GM12878 (cell line): ENCODE data around the gene PIWIL1. TPM values are rescaled to one million over a fixed set of nuclear protein-coding genes. Genes with fewer than 3 reads are reported as not detected.

ENCODE experiments used
- ATAC-seq: fragments of 200-7000 bp; cut with Tn5 transposase; 3 replicates; pipeline ENCODE4 v1.9.1; 2020; ENCODE audit warnings: mild to moderate bottlenecking, moderate library complexity
- BruUV-seq: library from RNA; stranded (reverse); fragments of 400-500 nt; replicated peaks from 2 replicates; lab custom pipeline; 2021; lab: Mats Ljungman, UMichigan
- CTCF ChIA-PET: fragments of 300-600 bp; sonication (Branson Sonifier 250); formaldehyde crosslinking; extraction: SDS; loops from one replicate; lab custom pipeline; 2021; ENCODE audit warnings: inconsistent platforms; lab: Yijun Ruan, JAX
- POLR2A ChIA-PET: fragments of 350-600 bp; formaldehyde crosslinking; extraction: SDS; loops from one replicate; lab custom pipeline; 2021; ENCODE audit warnings: inconsistent platforms; lab: Charles Lee
- RAD21 ChIA-PET: fragments of 300-600 bp; sonication (Branson Sonifier 250); formaldehyde crosslinking; loops from one replicate; lab custom pipeline; 2023; ENCODE audit warnings: antibody characterized with exemption; ENCODE audit not compliant: unreplicated experiment; lab: Charles Lee
- SMC1A ChIA-PET: fragments of 300-600 bp; sonication (Branson Sonifier 250); formaldehyde crosslinking; loops from one replicate; lab custom pipeline; 2023; ENCODE audit not compliant: unreplicated experiment, uncharacterized antibody; lab: Charles Lee
- DNase-seq: peaks from one replicate; pipeline ENCODE4 v3.0.0-alpha.2; 2011; ENCODE audit warnings: low read depth, low spot score
- FAIRE-seq: peaks from 3 replicates; lab custom pipeline; 2011; peaks lifted over from hg19 to GRCh38; lab: Jason Lieb, UNC
- H2AFZ ChIP-seq: 2 replicates; pipeline ENCODE4 v1.6.0; 2011; ENCODE audit warnings: low read depth, low read length, control low read depth; ENCODE audit not compliant: control insufficient read depth
- H3K27ac ChIP-seq: 2 replicates; pipeline ENCODE4 v1.5.1; 2011; ENCODE audit warnings: control low read depth; ENCODE audit not compliant: control insufficient read depth, insufficient read depth
- H3K27me3 ChIP-seq, 2 experiments: replicated peaks in 1 of 2; 2 replicates each; pipeline versions ENCODE4 v1.6.0 to v1.6.1; 2011; ENCODE audit warnings: low read length in 1 of 2; ENCODE audit not compliant: control insufficient read depth in 2 of 2, insufficient read depth in 2 of 2
- H3K36me3 ChIP-seq, 2 experiments: 2 replicates each; pipeline ENCODE4 v1.5.1; 2011; ENCODE audit warnings: low read length in 1 of 2; ENCODE audit not compliant: control insufficient read depth in 2 of 2, insufficient read depth in 2 of 2
- H3K4me1 ChIP-seq: 2 replicates; pipeline ENCODE4 v1.6.1; 2011; ENCODE audit warnings: mild to moderate bottlenecking, low read length, moderate library complexity, mixed read lengths; ENCODE audit not compliant: control insufficient read depth, insufficient read depth
- H3K4me2 ChIP-seq: 2 replicates; pipeline ENCODE4 v1.6.0; 2011; ENCODE audit warnings: control low read depth; ENCODE audit not compliant: control insufficient read depth, insufficient read depth
- H3K4me3 ChIP-seq: fragments of 200-600 bp; sonication (generic); 2 replicates; pipeline ENCODE4 v1.5.1; 2016
- H3K79me2 ChIP-seq: 2 replicates; pipeline ENCODE4 v1.6.0; 2011; ENCODE audit warnings: low read length; ENCODE audit not compliant: control insufficient read depth, insufficient read depth
- H3K9ac ChIP-seq: 2 replicates; pipeline ENCODE4 v1.8.0; 2011; ENCODE audit warnings: low read length, control low read depth, mixed read lengths; ENCODE audit not compliant: control insufficient read depth, insufficient read depth
- H3K9me3 ChIP-seq: replicated peaks from 3 replicates; pipeline ENCODE4 v1.5.1; 2011; ENCODE audit warnings: mild to moderate bottlenecking, low read length; ENCODE audit not compliant: control insufficient read depth, insufficient read depth
- H4K20me1 ChIP-seq: 2 replicates; pipeline ENCODE4 v1.6.0; 2011; ENCODE audit not compliant: control insufficient read depth, insufficient read depth
- CHD2 ChIP-seq: IDR thresholded peaks from 2 replicates; pipeline ENCODE4 v1.6.1; 2011; ENCODE audit warnings: low read depth, low read length, improper control_type of control experiment, borderline replicate concordance
- EED ChIP-seq: sonication (generic); IDR thresholded peaks from 2 replicates; pipeline ENCODE4 v1.6.1; 2016; ENCODE audit warnings: antibody characterized with exemption, low read depth
- MTA2 ChIP-seq: fragments of 450-650 bp; IDR thresholded peaks from 2 replicates; pipeline ENCODE4 v1.6.1; 2016; ENCODE audit warnings: low read depth, mild to moderate bottlenecking, moderate library complexity
- SREBF1 ChIP-seq: IDR thresholded peaks from 2 replicates; pipeline ENCODE4 v1.6.1; 2012; ENCODE audit warnings: mild to moderate bottlenecking, low read length
- ZNF687 ChIP-seq: fragments of 450-650 bp; IDR thresholded peaks from 2 replicates; pipeline ENCODE4 v1.6.1; 2017; ENCODE audit warnings: mild to moderate bottlenecking, moderate library complexity
- WGBS: methylation state at CpG from one replicate; pipeline ENCODE4 v1.1.6; 2016; ENCODE audit warnings: low lambda C conversion rate; ENCODE audit not compliant: insufficient replicate concordance, insufficient coverage; ENCODE audit errors: missing lambda C conversion rate; 5-methylcytosine and 5-hydroxymethylcytosine counted together
- in situ Hi-C: fragments of 300-500 bp; cut with MboI; formaldehyde crosslinking; loops from 9 replicates; pipeline ENCODE4 v1.14.3; 2018; ENCODE audit warnings: mixed read lengths
- intact Hi-C: fragments of 100-400 bp; cut with micrococcal nuclease; formaldehyde crosslinking; loops from one replicate; pipeline ENCODE4 v1.14.2; 2022; ENCODE audit not compliant: unreplicated experiment
- polyA plus RNA-seq, 11 experiments: library from polyadenylated mRNA; depleted of rRNA in 4 of 11; unstranded in 6 of 11; stranded (reverse) in 5 of 11; fragments of >200 nt; fragmentation: Nextera tagmentation in 4 of 11; fragmentation: Illumina TruSeq in 1 of 11; extraction: Ambion mirVana in 4 of 11; extraction: Trizol in 1 of 11; gene quantifications; 1 replicate in 1 of 11; 2 replicates in 10 of 11; pipeline versions ENCODE4 v1.2.1 to v1.2.3, GENCODE V29; 2011 to 2016; ENCODE audit warnings: inconsistent platforms in 2 of 11, missing spikeins in 2 of 11, low read depth in 1 of 11
- total RNA-seq, 4 experiments: library from RNA; depleted of rRNA in 3 of 4; stranded (reverse); fragments of >200 nt in 3 of 4; fragmentation: Illumina TruSeq in 1 of 4; extraction: Trizol in 1 of 4; gene quantifications; 2 replicates each; pipeline versions ENCODE4 v1.2.1 to v1.2.3, GENCODE V29; 2013 to 2021

Gene PIWIL1
- total and polyA plus RNA-seq, 10 of the 15 experiments (the other 5 are each of a cell fraction or from before 2014, with no cell fraction given): not detected

DNA sequence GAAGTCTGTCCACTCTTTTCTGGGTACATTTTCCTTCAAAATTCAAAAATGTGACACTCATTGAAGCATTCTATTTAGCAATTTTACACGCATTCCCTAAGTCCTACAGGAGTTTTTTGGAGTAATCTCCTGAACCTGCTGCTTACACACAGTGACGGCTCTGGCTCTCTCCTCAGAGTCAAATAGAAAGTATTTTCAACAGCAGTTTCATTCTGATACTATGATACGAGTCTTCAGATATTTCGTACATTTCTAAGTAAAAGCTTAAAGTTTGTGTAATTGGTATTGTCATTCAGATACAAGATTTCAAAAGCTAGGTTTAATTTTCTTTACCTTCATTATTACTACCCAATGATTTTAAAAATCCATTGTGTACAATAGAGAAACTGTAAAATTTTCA lies 36.4 kb downstream of the PIWIL1 start:
- FAIRE-seq (no peak), ATAC-seq (no peak), DNase-seq (no peak)
- POLR2A ChIA-PET: no interaction called here
- TF ChIP-seq MTA2 (no peak), CHD2 (no peak), SREBF1 (no peak), ZNF687 (no peak), EED (no peak)
- H3K27me3 ChIP-seq: no peaks in the 10 kb centered on the region
- H3K27ac ChIP-seq: no peak overlapping the region
- H3K9ac ChIP-seq: no peak overlapping the region
- in situ Hi-C loops (no loop called here), intact Hi-C loops (no loop called here)
- H4K20me1 ChIP-seq: no peaks in the 10 kb centered on the region
- no peaks in the 10 kb centered on the region for H3K79me2 ChIP-seq
- RAD21 ChIA-PET: no interaction called here
- H3K4me1 ChIP-seq: no peaks in the 10 kb centered on the region
- CTCF ChIA-PET: interaction anchor here (0.9 kb wide), 1 partner anchor 9 kb away, joined by 3 read pairs; no protein-coding TSS in a partner anchor
- H2AFZ ChIP-seq: no peak overlapping the region
- 12% methylated on average over 4 of the region's 4 CpGs for WGBS
- H3K4me2 ChIP-seq: no peak overlapping the region
- SMC1A ChIA-PET: interaction anchor here (1.8 kb wide), 1 partner anchor 11 kb away, joined by 7 read pairs; no protein-coding TSS in a partner anchor
- no peak overlapping the region for H3K4me3 ChIP-seq
- no peaks in the 10 kb centered on the region for H3K36me3 ChIP-seq
- BruUV-seq: no TSS peak
- H3K9me3 ChIP-seq: no peaks in the 10 kb centered on the region; the same call in 2 of the 3 replicates
